CD4-positive, alpha-beta T cell (primary cell): ENCODE data around the gene HIBADH. TPM values are rescaled to one million over a fixed set of nuclear protein-coding genes. Genes with fewer than 3 reads are reported as not detected.

Experiments used
- ATAC-seq: fragments of 200-7000 bp; cut with Tn5 transposase; one replicate; pipeline ENCODE4 v1.10.0; 2022; ENCODE audit warnings: mild to moderate bottlenecking; ENCODE audit not compliant: poor library complexity
- CTCF ChIA-PET: fragments of 350-600 bp; sonication (Branson Sonifier 250); formaldehyde crosslinking; loops from one replicate; lab custom pipeline; 2021; ENCODE audit warnings: antibody characterized with exemption, inconsistent platforms; lab: Charles Lee
- POLR2A ChIA-PET: fragments of 350-600 bp; sonication (Branson Sonifier 250); formaldehyde crosslinking; loops from one replicate; lab custom pipeline; 2021; ENCODE audit warnings: antibody characterized with exemption, inconsistent platforms; lab: Charles Lee
- DNase-seq, 14 experiments: peaks; one replicate each; pipeline ENCODE4 v3.0.0-alpha.2; 2013 to 2020; ENCODE audit warnings: mixed read lengths in 2 of 14
- H3K27ac ChIP-seq, 2 donors: one replicate each; pipeline versions ENCODE4 v1.5.1 to v1.7.0; 2013; ENCODE audit warnings: low read length in 2 of 2, low read depth in 1 of 2, mild to moderate bottlenecking in 1 of 2
- H3K27me3 ChIP-seq, 2 experiments: 1 replicate in 1 of 2; 2 replicates in 1 of 2; pipeline versions ENCODE4 v1.6.1 to v1.7.0; 2013; ENCODE audit warnings: low read length in 2 of 2, control low read depth in 1 of 2, mild to moderate bottlenecking in 1 of 2, moderate library complexity in 1 of 2; ENCODE audit not compliant: insufficient read depth in 2 of 2, control insufficient read depth in 1 of 2
- H3K36me3 ChIP-seq: one replicate; pipeline ENCODE4 v1.6.1; 2013; ENCODE audit warnings: low read length, control low read depth; ENCODE audit not compliant: insufficient read depth
- H3K4me1 ChIP-seq: one replicate; pipeline ENCODE4 v1.6.1; 2013; ENCODE audit warnings: low read length, control low read depth; ENCODE audit not compliant: insufficient read depth
- H3K4me3 ChIP-seq: one replicate; pipeline ENCODE4 v1.5.1; 2013; ENCODE audit warnings: mild to moderate bottlenecking, low read length, moderate library complexity
- H3K9me3 ChIP-seq, 2 experiments: 1 replicate in 1 of 2; 2 replicates in 1 of 2; pipeline versions ENCODE4 v1.6.1 to v1.7.0; 2013; ENCODE audit warnings: low read length in 2 of 2, mild to moderate bottlenecking in 2 of 2, control low read depth in 1 of 2, moderate library complexity in 1 of 2; ENCODE audit not compliant: control insufficient read depth in 1 of 2, insufficient read depth in 1 of 2
- H3K27ac Mint-ChIP-seq: one replicate; pipeline ENCODE4 v1.8.0; 2020; ENCODE audit warnings: mixed read lengths
- H3K27me3 Mint-ChIP-seq: one replicate; pipeline ENCODE4 v1.8.0; 2021; ENCODE audit warnings: mixed read lengths
- H3K36me3 Mint-ChIP-seq: one replicate; pipeline ENCODE4 v1.8.0; 2021; ENCODE audit warnings: low read depth, mixed read lengths
- H3K4me1 Mint-ChIP-seq: one replicate; pipeline ENCODE4 v1.8.0; 2021; ENCODE audit warnings: low read depth, mixed read lengths
- H3K4me3 Mint-ChIP-seq: one replicate; pipeline ENCODE4 v1.8.0; 2020; ENCODE audit warnings: mild to moderate bottlenecking, mixed read lengths
- H3K9me3 Mint-ChIP-seq: one replicate; pipeline ENCODE4 v1.8.0; 2020; ENCODE audit warnings: mixed read lengths
- intact Hi-C, 2 experiments: fragments of 100-400 bp; cut with DNase I in 1 of 2; cut with micrococcal nuclease in 1 of 2; formaldehyde crosslinking; loops; one replicate each; pipeline versions ENCODE4 v1.15.1 to v1.9.0; 2023 to 2025; cut with DNase I, micrococcal nuclease
- total RNA-seq, 174 experiments: library from RNA in 2 of 174; stranded (reverse) in 2 of 174; gene quantifications; one replicate each; pipeline ENCODE4 v1.2.3 and lab custom pipeline; 2021 to 2026
- TF ChIP-seq, protein P1 (sequence below): fragments of 200-600 bp; IDR thresholded peaks from one replicate; pipeline ENCODE4 v1.8.0; 2022; ENCODE audit warnings: antibody characterized with exemption, mild to moderate bottlenecking

The HIBADH gene
- total RNA-seq, 2 experiments from 2014 or later: 6.3 to 8.4 TPM

- intact Hi-C loops: no loop called here
- POLR2A ChIA-PET: no interaction called here
- ATAC-seq: no peak
- no peaks in the 10 kb centered on the region for H3K4me1 Mint-ChIP-seq
- TF ChIP-seq, protein P1, sequence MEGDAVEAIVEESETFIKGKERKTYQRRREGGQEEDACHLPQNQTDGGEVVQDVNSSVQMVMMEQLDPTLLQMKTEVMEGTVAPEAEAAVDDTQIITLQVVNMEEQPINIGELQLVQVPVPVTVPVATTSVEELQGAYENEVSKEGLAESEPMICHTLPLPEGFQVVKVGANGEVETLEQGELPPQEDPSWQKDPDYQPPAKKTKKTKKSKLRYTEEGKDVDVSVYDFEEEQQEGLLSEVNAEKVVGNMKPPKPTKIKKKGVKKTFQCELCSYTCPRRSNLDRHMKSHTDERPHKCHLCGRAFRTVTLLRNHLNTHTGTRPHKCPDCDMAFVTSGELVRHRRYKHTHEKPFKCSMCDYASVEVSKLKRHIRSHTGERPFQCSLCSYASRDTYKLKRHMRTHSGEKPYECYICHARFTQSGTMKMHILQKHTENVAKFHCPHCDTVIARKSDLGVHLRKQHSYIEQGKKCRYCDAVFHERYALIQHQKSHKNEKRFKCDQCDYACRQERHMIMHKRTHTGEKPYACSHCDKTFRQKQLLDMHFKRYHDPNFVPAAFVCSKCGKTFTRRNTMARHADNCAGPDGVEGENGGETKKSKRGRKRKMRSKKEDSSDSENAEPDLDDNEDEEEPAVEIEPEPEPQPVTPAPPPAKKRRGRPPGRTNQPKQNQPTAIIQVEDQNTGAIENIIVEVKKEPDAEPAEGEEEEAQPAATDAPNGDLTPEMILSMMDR: no peak
- DNase-seq: no peak
- Histone ChIP-seq H3K36me3 (no peaks in the 10 kb centered on the region), H3K27ac (no peak overlapping the region), H3K4me3 (no peak overlapping the region), H3K27me3 (no peaks in the 10 kb centered on the region), H3K9me3 (peaks cover 0 to 3% of the 10 kb centered on the region in 2 experiments), H3K4me1 (no peaks in the 10 kb centered on the region)
- H3K9me3 Mint-ChIP-seq: no peaks in the 10 kb centered on the region
- no peaks in the 10 kb centered on the region for H3K36me3 Mint-ChIP-seq
- H3K4me3 Mint-ChIP-seq: no peak overlapping the region
- peaks cover 18% of the 10 kb centered on the region for H3K27me3 Mint-ChIP-seq
- CTCF ChIA-PET: interaction anchor here (0.5 kb wide), 1 partner anchor 45 kb away, joined by 3 read pairs; no protein-coding TSS in a partner anchor
- H3K27ac Mint-ChIP-seq: no peak overlapping the region
Observed at GRCh38 chr7:27685893-27686292, 23.2 kb upstream of the HIBADH start.

DNA sequence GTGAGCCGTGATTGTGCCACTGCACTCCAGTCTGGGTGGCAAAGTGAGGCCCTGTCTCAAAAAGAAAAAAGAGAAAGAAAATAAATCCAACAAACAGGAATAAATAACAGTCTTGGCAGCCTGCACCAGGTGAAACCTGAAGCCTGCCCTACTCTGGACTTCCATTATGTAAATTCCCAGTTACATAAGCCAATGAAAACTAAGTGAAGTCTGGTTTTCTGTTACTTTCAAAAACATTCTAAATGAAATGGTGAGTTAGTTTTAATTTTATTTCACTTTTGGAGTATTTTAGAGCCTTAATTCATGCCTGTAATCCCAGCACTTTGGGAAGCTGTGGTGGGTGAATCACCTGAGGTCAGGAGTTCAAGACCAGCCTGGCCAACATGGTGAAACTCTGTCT lies 22.5 kb upstream of the HIBADH start:
- intact Hi-C loops: no loop called here
- Histone ChIP-seq H3K27me3 (no peaks in the 10 kb centered on the region), H3K9me3 (peaks cover 0 to 3% of the 10 kb centered on the region in 2 experiments), H3K4me3 (no peak overlapping the region), H3K27ac (no peak overlapping the region), H3K4me1 (no peaks in the 10 kb centered on the region), H3K36me3 (no peaks in the 10 kb centered on the region)
- ATAC-seq (no peak), DNase-seq (no peak)
- Mint-ChIP-seq H3K9me3 (no peaks in the 10 kb centered on the region), H3K4me1 (no peaks in the 10 kb centered on the region), H3K27ac (no peak overlapping the region), H3K27me3 (peaks cover 18% of the 10 kb centered on the region), H3K4me3 (no peak overlapping the region), H3K36me3 (no peaks in the 10 kb centered on the region)
- ChIA-PET POLR2A (no interaction called here), CTCF (no interaction called here)
- TF ChIP-seq, protein P1: no peak

DNA sequence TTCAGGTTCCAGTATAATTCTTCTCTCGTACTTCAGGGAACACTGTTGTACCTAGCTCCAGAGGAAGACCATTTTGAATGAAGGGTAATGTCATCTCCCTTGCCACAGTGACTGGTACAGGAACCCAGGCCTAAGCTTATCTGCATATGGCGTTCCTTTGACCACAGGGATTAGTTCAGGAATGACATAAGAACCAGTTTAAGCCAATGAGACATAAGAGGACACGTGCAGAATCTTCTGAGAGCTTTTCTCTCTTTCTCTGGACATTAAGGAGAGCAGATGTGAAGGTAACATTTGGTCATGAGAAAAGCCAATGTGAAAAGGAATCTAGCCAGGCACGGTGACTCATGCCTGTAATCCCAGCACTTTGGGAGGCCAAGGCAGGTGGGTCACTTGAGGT lies 21.8 kb upstream of the HIBADH start:
- no peak overlapping the region for H3K27ac ChIP-seq
- ATAC-seq (no peak), DNase-seq (no peak)
- H3K9me3 ChIP-seq: peaks cover 0 to 3% of the 10 kb centered on the region in 2 experiments
- POLR2A ChIA-PET: no interaction called here
- no peaks in the 10 kb centered on the region for H3K36me3 Mint-ChIP-seq
- H3K36me3 ChIP-seq: no peaks in the 10 kb centered on the region
- no peaks in the 10 kb centered on the region for H3K4me1 Mint-ChIP-seq
- H3K9me3 Mint-ChIP-seq: no peaks in the 10 kb centered on the region
- CTCF ChIA-PET: no interaction called here
- TF ChIP-seq, protein P1: no peak
- H3K4me1 ChIP-seq: no peaks in the 10 kb centered on the region
- no peaks in the 10 kb centered on the region for H3K27me3 ChIP-seq
- no peak overlapping the region for H3K4me3 Mint-ChIP-seq
- intact Hi-C loops: loop anchor here in 1 of 2 experiments (5.0 kb wide), 1 partner anchor 38 kb away; no protein-coding TSS in a partner anchor
- no peak overlapping the region for H3K4me3 ChIP-seq
- H3K27ac Mint-ChIP-seq: no peak overlapping the region
- H3K27me3 Mint-ChIP-seq: peaks cover 16% of the 10 kb centered on the region
